ENCODE measurements around the gene NDUFAF7. TPM values are rescaled to one million over a fixed set of nuclear protein-coding genes. Genes with fewer than 3 reads are reported as not detected.
A peak's percentile ranks its signal among the peaks of the same experiment; 100 is the strongest.
"Not testable (repeated sequence)": the region's sequence is repeated elsewhere in the genome, so short reads cannot be mapped to it uniquely, and the experiment has no call there.

Gene NDUFAF7
- total RNA-seq, 1 donor from 2014 or later = 22.4 TPM

DNA sequence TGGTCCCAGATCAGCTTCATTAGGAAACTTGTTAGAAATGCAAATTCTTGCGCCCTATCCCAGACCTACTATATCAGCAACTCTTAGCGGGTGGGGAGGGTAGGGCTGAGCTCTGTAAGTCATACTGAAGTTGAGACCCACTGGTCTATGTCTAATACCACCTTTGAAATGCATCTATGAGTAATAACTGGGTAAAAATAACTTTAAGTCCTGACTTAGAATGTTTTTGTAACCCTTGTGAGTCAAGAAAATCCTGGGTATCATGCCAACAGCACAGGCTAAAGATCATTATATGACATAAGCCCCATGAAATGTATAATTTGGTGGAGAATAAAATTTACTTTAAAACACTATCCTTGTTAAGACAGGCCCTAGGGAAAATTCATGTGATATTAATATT is 51.7 kb downstream of the NDUFAF7 start:
- Mint-ChIP-seq H3K27ac (peak overlapping the region; percentile 42), H3K4me1 (peaks cover 2% of the 10 kb centered on the region), H3K4me3 (no peak overlapping the region), H3K36me3 (ENCODE audit: low read depth) (peaks cover 51% of the 10 kb centered on the region), H3K27me3 (no peaks in the 10 kb centered on the region), H3K9me3 (no peaks in the 10 kb centered on the region)
- no peak for ATAC-seq (ENCODE audit: low read depth)
- CTCF ChIA-PET = interaction anchor here (0.6 kb wide), 1 partner anchor 16 kb away, joined by 4 read pairs; no protein-coding TSS in a partner anchor
- TF ChIP-seq, protein P1, sequence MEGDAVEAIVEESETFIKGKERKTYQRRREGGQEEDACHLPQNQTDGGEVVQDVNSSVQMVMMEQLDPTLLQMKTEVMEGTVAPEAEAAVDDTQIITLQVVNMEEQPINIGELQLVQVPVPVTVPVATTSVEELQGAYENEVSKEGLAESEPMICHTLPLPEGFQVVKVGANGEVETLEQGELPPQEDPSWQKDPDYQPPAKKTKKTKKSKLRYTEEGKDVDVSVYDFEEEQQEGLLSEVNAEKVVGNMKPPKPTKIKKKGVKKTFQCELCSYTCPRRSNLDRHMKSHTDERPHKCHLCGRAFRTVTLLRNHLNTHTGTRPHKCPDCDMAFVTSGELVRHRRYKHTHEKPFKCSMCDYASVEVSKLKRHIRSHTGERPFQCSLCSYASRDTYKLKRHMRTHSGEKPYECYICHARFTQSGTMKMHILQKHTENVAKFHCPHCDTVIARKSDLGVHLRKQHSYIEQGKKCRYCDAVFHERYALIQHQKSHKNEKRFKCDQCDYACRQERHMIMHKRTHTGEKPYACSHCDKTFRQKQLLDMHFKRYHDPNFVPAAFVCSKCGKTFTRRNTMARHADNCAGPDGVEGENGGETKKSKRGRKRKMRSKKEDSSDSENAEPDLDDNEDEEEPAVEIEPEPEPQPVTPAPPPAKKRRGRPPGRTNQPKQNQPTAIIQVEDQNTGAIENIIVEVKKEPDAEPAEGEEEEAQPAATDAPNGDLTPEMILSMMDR (IDR thresholded peaks at IDR 0.05) = no peak
- POLR2A ChIA-PET = interaction anchor here (0.5 to 0.7 kb wide), 3 partner anchors 35 to 353 kb away, joined by 3 to 5 read pairs (median 4); no protein-coding TSS in a partner anchor
- intact Hi-C loops (cut with micrococcal nuclease) = no loop called here
- no peak for DNase-seq

DNA sequence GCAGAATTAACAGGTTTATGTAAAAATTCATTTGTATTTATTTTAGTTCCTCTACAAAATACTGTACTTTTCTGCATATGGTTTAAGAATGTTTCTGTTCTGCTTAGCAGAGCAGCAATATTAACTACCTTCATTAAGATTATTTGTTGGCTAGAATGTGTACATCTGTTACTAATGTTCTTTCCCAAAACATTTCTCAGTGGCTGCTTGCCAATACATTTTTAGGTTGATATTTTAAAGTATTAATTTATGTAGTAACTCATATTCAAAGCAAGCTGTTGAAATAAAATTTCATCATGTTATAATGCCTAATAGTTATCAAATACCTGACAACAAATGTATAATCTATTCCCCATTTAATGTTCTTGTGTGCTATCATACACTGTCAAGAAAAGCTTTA is 52.9 kb downstream of the NDUFAF7 start:
- no peak overlapping the region for H3K27ac Mint-ChIP-seq
- no peak for DNase-seq
- H3K4me3 Mint-ChIP-seq = no peak overlapping the region
- H3K36me3 Mint-ChIP-seq (ENCODE audit: low read depth) = peaks cover 61% of the 10 kb centered on the region
- no peaks in the 10 kb centered on the region for H3K27me3 Mint-ChIP-seq
- H3K4me1 Mint-ChIP-seq = peaks cover 2% of the 10 kb centered on the region
- intact Hi-C loops (cut with micrococcal nuclease) = no loop called here
- TF ChIP-seq, protein P1 (IDR thresholded peaks at IDR 0.05) = no peak
- ChIA-PET POLR2A (no interaction called here), CTCF (interaction anchor here (0.6 to 1.2 kb wide), 3 partner anchors 112 to 548 kb away, joined by 3 to 4 read pairs (median 4); no protein-coding TSS in a partner anchor)
- H3K9me3 Mint-ChIP-seq = no peaks in the 10 kb centered on the region
- no peak for ATAC-seq (ENCODE audit: low read depth)

DNA sequence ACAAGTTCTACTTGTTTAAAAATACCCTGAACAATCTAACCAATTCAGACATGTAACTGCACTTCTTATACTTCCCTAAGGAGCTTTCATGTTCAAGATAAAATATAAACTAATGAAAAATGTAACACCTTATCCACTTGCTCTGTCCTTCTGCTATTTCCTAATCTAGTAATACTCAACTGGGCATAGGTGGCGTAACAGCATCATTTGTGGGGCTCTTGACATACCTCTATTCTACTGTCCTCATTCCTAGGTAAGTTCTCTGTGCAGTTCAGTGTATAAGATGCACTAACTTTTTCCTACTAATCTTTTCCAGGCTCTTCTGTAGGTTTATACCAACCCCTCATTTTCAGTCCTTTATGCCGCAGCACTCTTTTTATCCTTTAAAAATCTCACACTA is 56.5 kb downstream of the NDUFAF7 start:
- CTCF ChIA-PET = interaction anchor here (1.6 to 1.9 kb wide), 3 partner anchors 108 to 544 kb away, joined by 8 to 9 read pairs (median 8); no protein-coding TSS in a partner anchor
- no peak for DNase-seq

DNA sequence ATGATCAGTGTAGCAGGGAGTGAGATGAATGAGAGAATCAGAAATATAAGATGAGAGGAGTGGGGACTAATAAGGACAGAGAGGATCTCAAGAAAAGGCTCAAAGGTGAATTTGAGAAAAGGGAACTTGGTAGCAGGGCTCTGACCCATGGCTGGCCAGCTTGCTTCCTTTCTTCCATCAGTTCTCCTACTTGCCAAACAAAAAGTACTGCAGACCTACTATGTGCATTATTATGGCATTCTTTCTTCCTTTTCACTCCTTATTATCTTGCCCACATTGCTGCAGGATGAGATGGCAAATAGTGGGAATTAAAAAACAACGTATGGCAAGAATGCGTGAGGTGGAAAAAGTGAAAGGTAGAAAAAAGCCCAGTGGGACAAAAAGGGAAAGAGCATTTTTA is 60.2 kb downstream of the NDUFAF7 start:
- POLR2A ChIA-PET = interaction anchor here (0.6 to 0.7 kb wide), 2 partner anchors 28 to 99 kb away, joined by 3 read pairs; no protein-coding TSS in a partner anchor
- Mint-ChIP-seq H3K4me1 (peaks cover 31% of the 10 kb centered on the region), H3K27ac (peak overlapping the region; percentile 0), H3K36me3 (ENCODE audit: low read depth) (peaks cover 48% of the 10 kb centered on the region), H3K9me3 (no peaks in the 10 kb centered on the region), H3K27me3 (no peaks in the 10 kb centered on the region), H3K4me3 (no peak overlapping the region)
- ATAC-seq (ENCODE audit: low read depth) (no peak), DNase-seq (no peak)
- intact Hi-C loops (cut with micrococcal nuclease) = no loop called here
- TF ChIP-seq, protein P1 (IDR thresholded peaks at IDR 0.05) = no peak
- CTCF ChIA-PET = interaction anchor here (0.6 kb wide), 1 partner anchor 122 kb away, joined by 3 read pairs; no protein-coding TSS in a partner anchor

More for the DNA sequence above, 56.5 kb downstream of the NDUFAF7 start:
- Mint-ChIP-seq H3K4me1 (peaks cover 13% of the 10 kb centered on the region), H3K27ac (no peak overlapping the region), H3K27me3 (no peaks in the 10 kb centered on the region), H3K36me3 (ENCODE audit: low read depth) (peaks cover 62% of the 10 kb centered on the region), H3K9me3 (no peaks in the 10 kb centered on the region), H3K4me3 (no peak overlapping the region)
- no peak for ATAC-seq (ENCODE audit: low read depth)
- TF ChIP-seq, protein P1 (IDR thresholded peaks at IDR 0.05) = no peak
- intact Hi-C loops (cut with micrococcal nuclease) = loop anchor here (1.0 kb wide), 3 partner anchors 108 to 589 kb away; no protein-coding TSS in a partner anchor
- POLR2A ChIA-PET = no interaction called here

DNA sequence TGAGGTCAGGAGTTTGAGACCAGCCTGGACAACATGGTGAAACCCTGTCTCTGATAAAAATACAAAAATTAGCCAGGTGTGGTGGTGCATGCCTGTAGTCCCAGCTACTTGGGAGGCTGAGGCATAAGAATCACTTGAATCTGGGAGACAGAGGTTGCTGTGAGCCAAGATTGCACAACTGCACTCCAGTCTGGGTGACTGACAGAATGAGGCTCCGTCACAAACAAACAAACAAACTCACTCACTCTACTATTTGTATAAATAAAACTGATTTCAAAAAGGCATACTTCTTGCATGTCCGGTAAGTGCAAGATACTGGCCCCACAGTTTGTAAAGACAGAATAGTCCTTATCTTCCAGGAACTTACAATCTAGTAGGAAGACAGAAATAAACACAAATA is 63.4 kb downstream of the NDUFAF7 start:
- CTCF ChIA-PET; ATAC-seq (ENCODE audit: low read depth); POLR2A ChIA-PET; H3K9me3 Mint-ChIP-seq; H3K4me3 Mint-ChIP-seq; H3K27me3 Mint-ChIP-seq; DNase-seq: not testable (repeated sequence)
- peaks cover 34% of the 10 kb centered on the region for H3K36me3 Mint-ChIP-seq (ENCODE audit: low read depth)
- intact Hi-C loops (cut with micrococcal nuclease) = loop anchor here (1.0 to 2.0 kb wide), 3 partner anchors 9 to 30 kb away; partner anchors contain the start of gene PRKD3
- peaks cover 50% of the 10 kb centered on the region for H3K4me1 Mint-ChIP-seq
- H3K27ac Mint-ChIP-seq = peak overlapping the region; percentile 39

Data from activated B cell treated with CpG ODN at 0.5 μM for 24 hours (primary cell).